Neuron (in vitro differentiated cells): ENCODE measurements around the gene TGM3.
"Not testable (repeated sequence)": the region's sequence is repeated elsewhere in the genome, so short reads cannot be mapped to it uniquely, and the experiment has no call there.

ENCODE experiments used
- H2AFZ ChIP-seq: one replicate; pipeline ENCODE4 v1.6.1; 2013; ENCODE audit warnings: low read depth, mild to moderate bottlenecking, inconsistent platforms, low read length, moderate library complexity
- H3K27me3 ChIP-seq: one replicate; pipeline ENCODE4 v1.6.1; 2013; ENCODE audit warnings: low read length; ENCODE audit not compliant: insufficient read depth
- H3K36me3 ChIP-seq: one replicate; pipeline ENCODE4 v1.6.1; 2013; ENCODE audit warnings: low read length; ENCODE audit not compliant: insufficient read depth
- H3K4me1 ChIP-seq: one replicate; pipeline ENCODE4 v1.6.1; 2013; ENCODE audit warnings: low read length; ENCODE audit not compliant: insufficient read depth
- H3K4me3 ChIP-seq: 2 replicates; pipeline ENCODE4 v1.5.1; 2013; ENCODE audit warnings: mild to moderate bottlenecking, low read length, moderate library complexity
- H3K9me3 ChIP-seq: one replicate; pipeline ENCODE4 v1.6.1; 2013; ENCODE audit warnings: low read length

TGM3 gene

DNA sequence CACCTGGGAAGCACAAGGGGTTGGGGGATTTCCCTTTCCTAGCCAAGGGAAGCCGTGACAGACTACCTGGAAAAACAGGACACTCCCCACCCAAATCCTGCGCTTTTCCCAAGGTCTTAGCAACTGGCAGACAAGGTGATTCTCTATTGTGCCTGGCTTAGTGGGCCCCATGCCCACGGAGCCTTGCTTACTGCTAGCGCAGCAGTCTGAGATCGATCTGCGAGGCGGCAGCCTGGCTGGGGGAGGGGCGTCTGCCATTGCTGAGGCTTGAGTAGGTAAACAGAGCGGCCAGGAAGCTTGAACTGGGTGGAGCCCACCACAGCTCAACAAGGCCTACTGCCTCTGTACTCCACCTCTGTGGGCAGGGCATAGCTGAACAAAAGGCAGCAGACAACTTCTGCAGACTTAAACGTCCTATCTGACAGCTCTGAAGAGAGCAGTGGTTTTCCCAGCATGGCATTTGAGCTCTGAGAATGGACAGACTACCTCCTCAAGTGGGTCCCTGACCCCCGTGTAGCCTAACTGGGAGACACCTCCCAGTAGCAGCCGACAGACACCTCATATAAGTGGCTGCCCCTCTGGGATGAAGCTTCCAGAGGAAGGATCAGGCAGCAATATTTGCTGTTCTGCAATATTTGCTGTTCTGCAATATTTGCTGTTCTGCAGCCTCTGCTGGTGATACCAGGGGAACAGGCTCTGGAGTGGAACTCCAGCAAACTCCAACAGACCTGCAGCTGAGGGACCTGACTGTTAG is 31.0 kb upstream of the TGM3 start:
- not testable (repeated sequence) for H3K27me3 ChIP-seq, H3K36me3 ChIP-seq, H3K4me1 ChIP-seq, H3K9me3 ChIP-seq, H3K4me3 ChIP-seq, H2AFZ ChIP-seq

DNA sequence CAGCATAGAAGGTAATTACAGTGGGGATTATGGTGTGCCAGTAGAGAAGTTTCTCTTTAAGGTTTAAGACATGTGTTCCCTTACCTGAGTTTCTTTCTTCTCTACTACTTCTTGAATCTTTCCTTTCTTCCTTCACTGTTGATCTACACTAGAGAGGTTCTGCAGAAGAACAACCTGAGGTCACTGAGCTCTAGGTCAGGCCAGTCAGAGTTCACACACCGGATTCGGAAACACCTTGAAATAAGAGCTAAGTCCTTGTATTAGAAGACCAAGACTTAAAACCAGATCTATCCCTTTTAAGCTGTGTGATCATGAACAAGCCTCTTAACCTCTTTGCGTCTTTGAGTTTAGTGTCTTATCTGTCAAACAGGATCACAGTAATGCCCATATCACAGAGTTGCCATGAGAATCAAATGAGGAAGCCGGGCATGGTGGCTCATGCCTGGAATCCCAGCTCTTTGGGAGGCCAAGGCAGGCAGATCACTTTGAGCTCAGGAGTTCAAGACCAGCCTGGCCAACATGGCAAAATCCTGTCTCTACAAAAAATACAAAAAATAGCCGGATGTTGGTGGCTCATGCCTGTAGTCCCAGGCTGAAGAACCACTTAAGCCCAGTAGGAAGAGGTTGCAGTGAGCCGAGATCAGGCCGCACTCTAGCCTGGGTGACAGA is 22.0 kb upstream of the TGM3 start:
- no peaks in the 10 kb centered on the region for H3K9me3 ChIP-seq
- no peak overlapping the region for H3K4me3 ChIP-seq
- H3K27me3 ChIP-seq: no peaks in the 10 kb centered on the region
- no peaks in the 10 kb centered on the region for H3K4me1 ChIP-seq
- no peak overlapping the region for H2AFZ ChIP-seq
- no peaks in the 10 kb centered on the region for H3K36me3 ChIP-seq

GRCh38 chr20:2276015-2276414 is 19.8 kb upstream of the TGM3 start:
- peaks cover 2% of the 10 kb centered on the region for H3K9me3 ChIP-seq

DNA sequence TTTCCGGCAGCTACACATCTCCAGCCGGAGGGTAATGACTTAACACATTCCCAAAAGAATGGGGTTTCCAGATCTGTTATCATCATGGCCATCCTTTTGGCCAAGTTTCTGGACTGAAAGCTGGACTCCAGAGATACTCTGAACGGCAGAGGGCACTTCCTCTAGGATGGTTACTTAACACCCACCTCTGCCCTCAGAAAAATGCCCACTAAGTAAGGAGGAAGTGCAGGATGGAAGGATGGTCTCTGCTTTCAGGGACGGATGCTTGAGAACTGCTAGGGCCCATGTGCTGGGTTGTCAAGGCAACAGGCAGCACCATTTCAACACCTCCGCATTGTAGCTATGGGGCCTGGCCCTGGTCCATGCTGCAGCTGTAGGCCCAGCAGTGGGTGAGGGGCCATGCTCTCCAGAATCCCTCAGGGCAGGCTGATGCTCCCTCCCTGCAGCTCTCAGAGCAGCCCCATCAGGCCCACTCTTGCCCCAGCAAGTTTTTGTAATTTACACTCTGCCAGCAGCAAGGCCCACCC is 16.5 kb upstream of the TGM3 start:
- Histone ChIP-seq H3K4me1 (no peaks in the 10 kb centered on the region), H3K27me3 (no peaks in the 10 kb centered on the region), H3K9me3 (peaks cover 2% of the 10 kb centered on the region), H2AFZ (no peak overlapping the region), H3K36me3 (no peaks in the 10 kb centered on the region), H3K4me3 (no peak overlapping the region)

More at GRCh38 chr20:2276015-2276414, 19.8 kb upstream of the TGM3 start:
- Histone ChIP-seq H2AFZ (no peak overlapping the region), H3K27me3 (no peaks in the 10 kb centered on the region), H3K4me3 (no peak overlapping the region), H3K36me3 (no peaks in the 10 kb centered on the region), H3K4me1 (no peaks in the 10 kb centered on the region)

DNA sequence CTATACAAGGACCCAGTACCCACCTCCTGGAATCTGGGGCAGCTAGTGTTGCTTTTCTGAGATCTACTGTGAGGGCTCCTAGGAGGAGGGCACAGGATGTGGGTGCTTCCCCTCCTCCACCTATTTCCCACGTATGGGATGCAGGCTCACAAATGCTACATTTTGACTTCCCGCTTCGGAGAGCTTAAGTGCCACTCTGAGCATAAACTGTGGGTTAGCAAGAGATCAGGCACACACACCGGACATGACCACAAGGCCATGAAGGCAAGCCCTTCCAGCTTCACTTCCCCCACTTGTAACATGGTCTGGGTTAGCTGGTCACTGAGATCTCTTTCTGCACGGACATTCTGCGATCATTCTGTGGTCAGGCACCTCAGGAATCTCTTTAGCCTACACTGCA is 15.7 kb upstream of the TGM3 start:
- Histone ChIP-seq H3K4me3 (no peak overlapping the region), H3K9me3 (peaks cover 2% of the 10 kb centered on the region), H3K4me1 (no peaks in the 10 kb centered on the region), H2AFZ (no peak overlapping the region), H3K36me3 (no peaks in the 10 kb centered on the region), H3K27me3 (no peaks in the 10 kb centered on the region)

DNA sequence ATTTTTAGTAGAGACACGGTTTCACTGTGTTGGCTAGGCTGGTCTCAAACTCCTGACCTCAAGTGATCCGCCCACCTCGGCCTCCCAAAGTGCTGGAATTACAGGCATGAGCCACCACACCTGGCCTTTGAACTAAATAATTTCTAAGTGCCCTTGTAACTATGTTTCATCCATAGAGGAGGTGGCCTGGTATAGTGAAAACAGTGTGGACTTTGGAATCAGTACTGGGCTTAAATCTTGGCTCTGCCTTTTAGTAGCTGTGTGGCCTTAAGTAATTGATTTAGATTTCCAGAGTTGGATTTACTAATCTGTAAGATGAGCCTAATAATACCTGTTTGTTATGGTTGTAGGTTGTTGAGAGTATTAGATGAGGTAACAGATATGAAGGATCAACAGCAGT is 14.2 kb upstream of the TGM3 start:
- H3K4me1 ChIP-seq: no peaks in the 10 kb centered on the region
- no peak overlapping the region for H3K4me3 ChIP-seq
- no peak overlapping the region for H2AFZ ChIP-seq
- no peaks in the 10 kb centered on the region for H3K27me3 ChIP-seq
- peaks cover 2% of the 10 kb centered on the region for H3K9me3 ChIP-seq
- H3K36me3 ChIP-seq: no peaks in the 10 kb centered on the region

- Histone ChIP-seq H3K36me3 (no peaks in the 10 kb centered on the region), H3K27me3 (no peaks in the 10 kb centered on the region), H2AFZ (no peak overlapping the region), H3K4me3 (no peak overlapping the region), H3K4me1 (no peaks in the 10 kb centered on the region), H3K9me3 (peaks cover 2% of the 10 kb centered on the region)
Observed at GRCh38 chr20:2282181-2282580, 13.6 kb upstream of the TGM3 start.

- H2AFZ ChIP-seq: no peak overlapping the region
- H3K4me1 ChIP-seq: no peaks in the 10 kb centered on the region
- H3K9me3 ChIP-seq: peaks cover 2% of the 10 kb centered on the region
- no peaks in the 10 kb centered on the region for H3K36me3 ChIP-seq
- no peaks in the 10 kb centered on the region for H3K27me3 ChIP-seq
- H3K4me3 ChIP-seq: no peak overlapping the region
Observed at GRCh38 chr20:2283706-2284423, 11.9 kb upstream of the TGM3 start.

- Histone ChIP-seq H3K36me3 (no peaks in the 10 kb centered on the region), H3K9me3 (peaks cover 2% of the 10 kb centered on the region), H2AFZ (no peak overlapping the region), H3K27me3 (no peaks in the 10 kb centered on the region), H3K4me3 (no peak overlapping the region), H3K4me1 (no peaks in the 10 kb centered on the region)
Observed at GRCh38 chr20:2285193-2285592, 10.6 kb upstream of the TGM3 start.

GRCh38 chr20:2285613-2286012 is 10.2 kb upstream of the TGM3 start:
- Histone ChIP-seq H3K36me3 (no peaks in the 10 kb centered on the region), H3K9me3 (peaks cover under 1% of the 10 kb centered on the region), H2AFZ (no peak overlapping the region), H3K4me1 (no peaks in the 10 kb centered on the region), H3K27me3 (no peaks in the 10 kb centered on the region), H3K4me3 (no peak overlapping the region)

- Histone ChIP-seq H3K27me3 (no peaks in the 10 kb centered on the region), H3K9me3 (no peaks in the 10 kb centered on the region), H3K4me3 (no peak overlapping the region), H2AFZ (no peak overlapping the region), H3K4me1 (no peaks in the 10 kb centered on the region), H3K36me3 (no peaks in the 10 kb centered on the region)
Observed at GRCh38 chr20:2287504-2287903, 8.3 kb upstream of the TGM3 start.

DNA sequence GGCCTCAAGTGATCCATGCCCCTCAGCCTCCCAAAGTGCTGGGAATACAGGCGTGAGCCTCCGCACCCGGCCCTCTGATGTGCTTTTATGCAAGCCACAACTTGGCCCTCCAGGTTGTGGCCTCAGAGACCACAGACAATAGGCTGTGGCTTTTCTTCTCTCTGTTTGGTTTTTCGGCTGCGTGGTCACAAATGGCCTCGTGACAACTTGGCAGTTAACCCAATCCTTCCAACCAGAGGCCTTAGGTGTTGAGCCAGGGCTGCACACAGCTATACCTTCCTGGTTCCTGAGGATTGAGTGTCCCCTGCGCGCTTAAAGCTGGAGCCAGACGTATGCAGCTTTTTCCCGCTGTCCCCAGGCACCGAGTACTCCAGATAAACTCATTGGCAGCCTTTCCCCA is 6.3 kb upstream of the TGM3 start:
- no peaks in the 10 kb centered on the region for H3K4me1 ChIP-seq
- H3K27me3 ChIP-seq: no peaks in the 10 kb centered on the region
- H2AFZ ChIP-seq: no peak overlapping the region
- H3K36me3 ChIP-seq: no peaks in the 10 kb centered on the region
- H3K4me3 ChIP-seq: no peak overlapping the region
- H3K9me3 ChIP-seq: no peaks in the 10 kb centered on the region

- no peak overlapping the region for H2AFZ ChIP-seq
- no peak overlapping the region for H3K4me3 ChIP-seq
- no peaks in the 10 kb centered on the region for H3K4me1 ChIP-seq
- no peaks in the 10 kb centered on the region for H3K9me3 ChIP-seq
- H3K36me3 ChIP-seq: no peaks in the 10 kb centered on the region
- H3K27me3 ChIP-seq: no peaks in the 10 kb centered on the region
Observed at GRCh38 chr20:2290486-2290885, 5.3 kb upstream of the TGM3 start.
